Measurements from ENCODE around the gene KANTR.

The KANTR gene

DNA sequence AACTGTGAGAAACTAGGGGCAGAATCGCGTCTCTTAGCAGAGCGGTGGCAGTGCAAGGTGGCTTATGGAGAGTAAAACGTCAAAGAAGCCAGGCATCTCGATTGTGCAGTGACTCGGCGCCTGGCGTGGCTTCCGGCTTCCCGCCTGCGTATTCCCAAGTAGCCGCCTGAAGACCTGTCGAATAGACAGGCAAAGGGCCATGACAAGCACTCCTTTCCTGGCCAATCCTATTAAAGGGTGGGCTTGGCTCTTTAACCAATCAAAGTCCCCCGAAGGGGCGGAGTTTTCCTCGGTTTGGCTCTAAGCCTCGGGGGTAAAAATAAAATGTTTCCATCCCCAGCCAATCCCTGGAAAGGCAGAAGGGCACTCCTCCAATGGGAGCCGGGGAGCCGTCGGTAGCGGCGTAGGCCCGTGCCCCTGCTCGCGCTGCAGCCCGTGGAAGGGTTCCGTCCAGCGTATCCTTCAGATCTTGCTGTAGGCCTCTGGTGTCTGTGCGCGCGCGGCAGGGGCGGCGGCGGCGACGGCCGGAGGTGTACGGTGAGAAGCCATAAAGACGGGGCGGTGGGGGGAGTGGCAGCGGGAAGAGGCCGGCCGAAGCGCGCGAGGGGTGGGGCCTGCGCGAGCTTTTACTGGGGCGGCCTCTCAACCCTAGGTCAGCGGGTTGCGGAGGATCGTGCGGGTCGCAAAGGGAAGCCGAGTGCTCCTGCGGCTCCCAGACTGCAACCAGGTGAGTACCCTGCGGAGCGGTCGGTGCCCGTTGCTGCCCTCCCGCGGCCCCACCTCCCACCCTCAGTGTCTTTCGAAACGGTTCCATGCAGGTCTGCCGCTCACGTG lies at the start of gene KANTR:
KANTR (plus strand) TSS at position 395 of the 834 bp plus-strand sequence. CDS start 30,131 bp downstream, outside the sequence.
- peak; percentile 82 for DNase-seq

DNA sequence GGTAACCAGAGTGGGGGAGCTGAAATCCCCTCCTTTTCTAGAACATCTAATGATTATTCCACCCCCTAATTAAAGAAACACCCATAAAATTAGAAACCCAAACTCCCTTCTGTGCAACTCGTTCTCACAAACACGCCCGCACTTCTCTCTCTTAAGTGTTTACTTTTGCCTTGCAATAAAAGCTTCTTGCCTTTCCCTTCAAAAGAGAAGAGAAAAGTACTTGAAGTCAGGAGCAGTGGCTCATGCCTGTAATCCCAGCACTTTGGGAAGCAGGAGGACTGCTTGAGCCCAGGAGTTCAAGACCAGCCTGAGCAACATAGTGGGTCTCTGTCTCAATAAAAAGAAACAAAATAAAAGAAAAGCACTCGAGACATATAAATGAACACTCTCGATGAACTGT lies 48.9 kb upstream of the KANTR start:
- peak; percentile 75 for DNase-seq

- no peak for DNase-seq
Measured at GRCh38 chrX:53047228-53047627, 46.7 kb upstream of the KANTR start.

GRCh38 chrX:53048169-53049126 lies 45.5 kb upstream of the KANTR start, which contains the start of gene GPR173:
Gene GPR173, plus strand, starts transcription at chrX:53048789. Its CDS starts 27,833 bp downstream, at chrX:53076622.
- DNase-seq: peak; percentile 69

- DNase-seq: no peak
Measured at GRCh38 chrX:53049127-53049517, 44.8 kb upstream of the KANTR start.

GRCh38 chrX:53050841-53051240 lies 43.1 kb upstream of the KANTR start:
- DNase-seq: no peak

GRCh38 chrX:53055244-53055849 lies 38.6 kb upstream of the KANTR start:
- no peak for DNase-seq

- no peak for DNase-seq
Measured at GRCh38 chrX:53056292-53056691, 37.6 kb upstream of the KANTR start.

DNA sequence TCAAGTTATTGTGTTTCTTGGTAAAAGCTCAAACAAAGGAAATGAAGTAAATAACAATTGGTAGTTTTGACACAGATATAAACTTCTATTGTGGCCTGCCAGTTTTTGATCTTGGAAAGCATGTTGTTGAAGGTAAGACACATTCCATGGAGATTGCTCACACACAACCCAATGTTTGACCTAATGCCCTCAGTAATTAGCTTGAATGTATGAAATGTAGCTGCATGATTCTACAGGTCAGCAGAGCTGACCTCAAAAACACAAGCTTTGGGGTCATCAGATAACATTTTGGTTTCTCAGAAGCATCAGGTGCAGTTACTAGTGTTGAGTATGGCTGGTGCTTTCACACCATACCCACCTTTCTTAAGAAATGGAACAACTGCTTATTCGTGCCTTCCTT lies 28.8 kb upstream of the KANTR start:
- DNase-seq: no peak

GRCh38 chrX:53071064-53071463 lies 22.9 kb upstream of the KANTR start:
- no peak for DNase-seq

GRCh38 chrX:53071604-53072417 lies 22.1 kb upstream of the KANTR start:
- peak; percentile 47 for DNase-seq

GRCh38 chrX:53072418-53073114 lies 21.4 kb upstream of the KANTR start:
- peak; percentile 13 for DNase-seq

- DNase-seq: peak; percentile 20
Measured at GRCh38 chrX:53073115-53073586, 20.8 kb upstream of the KANTR start.

DNA sequence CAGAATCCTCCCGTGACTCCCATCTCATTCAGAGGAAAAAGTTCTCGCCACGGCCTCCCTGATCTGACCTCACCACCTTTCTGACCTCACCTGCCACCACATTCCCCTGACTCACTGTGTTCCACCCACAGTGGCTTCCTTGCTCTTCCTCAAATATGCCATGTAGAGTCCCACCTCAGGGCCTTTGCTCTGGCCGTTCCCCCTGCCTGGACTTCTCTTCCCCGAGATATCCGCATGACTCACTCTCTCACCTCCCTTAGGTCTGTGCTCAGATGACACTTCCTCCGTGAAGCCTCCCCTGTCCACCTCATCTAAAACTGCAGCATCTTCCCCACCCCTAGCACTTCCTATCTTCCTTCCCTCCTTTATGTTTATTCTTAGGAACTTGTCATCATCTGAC lies 18.9 kb upstream of the KANTR start:
- no peak for DNase-seq

- no peak for DNase-seq
Measured at GRCh38 chrX:53076671-53077070, 17.3 kb upstream of the KANTR start.

DNA sequence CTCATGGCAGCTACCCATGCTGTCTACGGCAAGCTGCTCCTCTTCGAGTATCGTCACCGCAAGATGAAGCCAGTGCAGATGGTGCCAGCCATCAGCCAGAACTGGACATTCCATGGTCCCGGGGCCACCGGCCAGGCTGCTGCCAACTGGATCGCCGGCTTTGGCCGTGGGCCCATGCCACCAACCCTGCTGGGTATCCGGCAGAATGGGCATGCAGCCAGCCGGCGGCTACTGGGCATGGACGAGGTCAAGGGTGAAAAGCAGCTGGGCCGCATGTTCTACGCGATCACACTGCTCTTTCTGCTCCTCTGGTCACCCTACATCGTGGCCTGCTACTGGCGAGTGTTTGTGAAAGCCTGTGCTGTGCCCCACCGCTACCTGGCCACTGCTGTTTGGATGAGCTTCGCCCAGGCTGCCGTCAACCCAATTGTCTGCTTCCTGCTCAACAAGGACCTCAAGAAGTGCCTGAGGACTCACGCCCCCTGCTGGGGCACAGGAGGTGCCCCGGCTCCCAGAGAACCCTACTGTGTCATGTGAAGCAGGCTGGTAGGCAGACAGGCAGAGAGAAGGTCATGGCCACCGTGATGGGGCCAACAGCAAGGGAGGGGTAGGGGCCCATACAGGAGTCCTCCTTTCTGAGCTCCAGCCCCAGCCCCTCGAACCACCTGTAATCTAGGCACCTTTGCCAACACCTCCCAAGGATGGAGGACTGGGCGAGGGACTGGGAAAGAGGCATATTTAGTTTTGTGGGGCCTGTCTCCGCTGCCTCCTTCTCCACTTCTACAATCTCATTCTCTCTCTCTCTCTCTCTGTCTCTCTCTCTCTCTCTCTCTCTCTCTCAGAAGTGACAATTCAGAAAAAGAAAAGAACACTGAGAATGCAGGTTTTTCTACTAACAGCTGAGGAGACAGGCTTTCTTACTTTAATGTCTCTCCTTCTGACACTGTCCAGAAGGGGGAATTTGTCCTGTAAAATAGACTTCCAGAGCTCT lies 16.4 kb upstream of the KANTR start:
- no peak for DNase-seq

- DNase-seq: no peak
Measured at GRCh38 chrX:53078943-53079342, 15.0 kb upstream of the KANTR start.

DNA sequence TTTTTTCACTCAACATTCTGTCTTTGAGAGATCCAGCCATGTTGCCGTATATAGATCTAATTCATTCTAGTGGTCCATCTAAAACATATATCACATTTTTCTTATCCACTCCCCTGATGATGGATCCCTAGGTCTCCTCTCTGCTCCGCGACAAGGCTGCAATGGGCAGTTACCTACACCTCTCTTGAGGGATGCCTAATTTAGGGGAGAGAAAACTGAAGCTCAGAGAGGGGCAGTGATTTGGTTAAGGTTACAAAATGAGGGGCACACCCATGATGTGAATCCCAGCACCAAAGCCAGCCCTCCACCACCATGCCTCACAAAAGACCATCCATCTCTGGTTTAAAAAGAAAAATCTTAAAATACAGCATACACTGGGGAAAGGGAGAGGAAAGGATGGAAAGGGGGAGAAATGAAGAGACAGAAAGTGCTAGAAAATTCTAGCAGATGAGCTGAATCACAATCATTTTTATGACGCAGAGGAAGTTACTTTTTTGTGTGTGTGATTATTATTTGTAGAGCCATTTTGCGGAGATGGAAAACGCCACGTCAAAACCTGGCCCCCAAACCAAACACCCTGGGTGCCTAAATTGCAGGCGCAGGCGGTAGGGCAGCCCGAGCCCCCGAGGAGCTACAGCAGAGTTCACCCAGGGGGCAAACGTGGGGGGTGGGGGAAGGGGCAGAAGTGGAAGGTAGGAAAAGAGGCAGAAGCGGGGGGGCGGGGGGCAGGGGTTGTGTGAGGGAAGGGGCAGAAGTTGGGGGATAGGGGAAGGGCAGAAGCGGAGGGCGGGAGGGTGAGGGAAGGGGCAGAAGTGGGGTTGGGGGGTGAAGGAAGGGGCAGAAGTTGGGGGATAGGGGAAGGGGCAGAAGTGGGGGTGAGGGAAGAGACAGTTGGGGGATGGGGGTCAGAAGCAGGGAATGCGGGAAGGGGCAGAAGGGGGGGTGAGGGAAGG lies 13.0 kb upstream of the KANTR start:
- no peak for DNase-seq
